Stimulated activated CD8-positive, alpha-beta memory T cell treated with anti-CD3 and anti-CD28 coated beads, Interleukin-4, amount 100 ng/mL, for 24 hours (primary cell): ENCODE measurements around the gene PGBD2.
"Not testable (repeated sequence)": the region's sequence is repeated elsewhere in the genome, so short reads cannot be mapped to it uniquely, and the experiment has no call there.

ENCODE experiments used
- DNase-seq: peaks from one replicate; pipeline ENCODE4 v3.0.0-alpha.2; 2020; ENCODE audit warnings: low read depth

PGBD2 gene

DNA sequence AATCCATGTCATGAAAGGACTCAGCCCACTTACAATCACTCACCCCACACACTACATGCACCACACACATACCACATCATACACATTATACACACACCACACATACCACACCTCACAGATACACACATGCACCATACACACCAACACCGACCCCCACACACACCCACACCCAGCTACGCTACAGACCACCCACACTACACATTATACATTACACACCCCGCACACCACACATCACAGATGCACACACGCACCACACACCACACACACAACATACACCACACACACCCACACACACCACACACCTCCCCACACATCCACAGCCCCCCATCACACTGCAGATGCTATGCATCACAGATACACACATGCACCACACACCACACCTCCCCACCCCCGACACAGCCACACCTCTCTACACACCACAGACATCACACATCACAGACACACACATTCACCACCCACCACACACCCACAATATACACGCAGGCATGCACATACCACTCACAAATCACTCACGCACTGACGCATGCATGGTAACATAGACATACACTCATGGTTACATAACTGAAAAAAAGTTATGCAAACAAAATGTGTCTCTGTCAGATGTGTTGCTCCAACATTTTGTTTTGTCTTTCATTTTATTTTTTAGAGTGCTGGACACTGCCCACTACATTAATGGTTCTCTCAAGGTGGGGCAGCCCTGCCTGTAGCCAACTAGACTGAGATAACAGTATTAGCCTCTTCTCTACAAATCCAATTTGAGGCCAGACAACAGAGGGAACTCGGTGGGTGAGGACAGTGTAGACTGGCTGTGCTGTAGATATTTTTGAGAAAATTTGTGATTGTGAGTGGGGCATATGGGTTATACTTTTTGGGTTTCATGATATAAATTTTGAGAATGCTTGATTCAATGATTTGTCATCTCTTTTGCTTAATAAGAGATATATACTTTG lies 15.2 kb upstream of the PGBD2 start:
- no peak for DNase-seq

DNA sequence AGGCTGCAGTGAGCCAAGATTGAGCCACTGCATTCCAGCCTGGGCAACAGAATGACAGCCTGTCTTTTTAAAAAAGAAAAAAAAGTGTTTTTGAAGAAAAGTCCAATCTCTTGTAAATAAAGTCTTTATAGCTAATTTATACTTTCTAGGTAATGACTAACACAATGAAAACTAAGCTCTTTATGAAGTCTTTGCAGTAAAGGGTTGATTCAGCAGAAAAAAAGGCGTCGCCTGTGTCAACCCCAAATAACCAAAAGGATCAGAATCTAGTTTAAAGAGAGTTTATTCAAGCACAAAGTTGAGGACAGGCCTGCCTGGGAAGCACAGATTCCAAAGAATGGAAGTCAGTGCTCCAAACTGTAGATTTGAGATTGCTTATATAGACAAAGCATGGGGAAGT lies 14.3 kb upstream of the PGBD2 start:
- no peak for DNase-seq

DNA sequence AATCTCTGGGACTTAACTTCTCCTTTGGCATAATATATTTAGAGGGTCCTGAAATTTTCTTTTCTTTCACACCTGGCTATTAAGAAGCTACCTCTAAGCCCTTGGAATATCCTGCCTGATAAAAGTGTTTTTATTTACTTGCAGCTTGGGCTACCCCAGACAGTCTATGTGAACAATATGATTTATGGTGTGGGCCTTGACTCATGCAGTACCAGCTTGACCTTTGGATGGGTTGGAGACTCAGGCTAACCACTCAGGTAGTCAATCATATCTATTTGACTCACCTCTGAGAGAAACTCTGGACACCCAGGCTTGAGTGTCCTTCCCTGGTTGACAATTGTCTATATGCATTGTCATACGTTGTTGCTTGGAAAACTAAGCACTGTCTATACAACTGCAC lies 13.4 kb upstream of the PGBD2 start:
- no peak for DNase-seq

DNA sequence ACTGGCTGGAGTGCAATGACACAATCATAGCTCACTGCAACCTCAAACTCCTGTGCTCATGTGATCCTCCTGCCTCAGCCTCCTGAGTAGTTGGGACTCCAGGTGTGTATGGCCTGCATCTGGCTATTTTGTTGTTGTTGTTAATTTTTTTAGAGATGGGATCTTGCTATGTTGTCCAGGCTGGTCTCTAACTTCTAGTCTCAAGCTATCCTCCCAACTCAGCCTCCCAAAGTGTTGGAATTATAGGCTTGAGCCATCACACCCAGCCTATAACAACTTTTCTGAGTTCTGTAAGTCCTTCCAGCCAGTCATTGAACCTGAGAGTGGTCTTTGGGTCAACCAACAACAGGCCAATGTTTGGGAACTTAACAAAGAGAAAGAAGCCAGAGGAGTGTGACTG lies 11.2 kb upstream of the PGBD2 start:
- DNase-seq, result no peak

DNA sequence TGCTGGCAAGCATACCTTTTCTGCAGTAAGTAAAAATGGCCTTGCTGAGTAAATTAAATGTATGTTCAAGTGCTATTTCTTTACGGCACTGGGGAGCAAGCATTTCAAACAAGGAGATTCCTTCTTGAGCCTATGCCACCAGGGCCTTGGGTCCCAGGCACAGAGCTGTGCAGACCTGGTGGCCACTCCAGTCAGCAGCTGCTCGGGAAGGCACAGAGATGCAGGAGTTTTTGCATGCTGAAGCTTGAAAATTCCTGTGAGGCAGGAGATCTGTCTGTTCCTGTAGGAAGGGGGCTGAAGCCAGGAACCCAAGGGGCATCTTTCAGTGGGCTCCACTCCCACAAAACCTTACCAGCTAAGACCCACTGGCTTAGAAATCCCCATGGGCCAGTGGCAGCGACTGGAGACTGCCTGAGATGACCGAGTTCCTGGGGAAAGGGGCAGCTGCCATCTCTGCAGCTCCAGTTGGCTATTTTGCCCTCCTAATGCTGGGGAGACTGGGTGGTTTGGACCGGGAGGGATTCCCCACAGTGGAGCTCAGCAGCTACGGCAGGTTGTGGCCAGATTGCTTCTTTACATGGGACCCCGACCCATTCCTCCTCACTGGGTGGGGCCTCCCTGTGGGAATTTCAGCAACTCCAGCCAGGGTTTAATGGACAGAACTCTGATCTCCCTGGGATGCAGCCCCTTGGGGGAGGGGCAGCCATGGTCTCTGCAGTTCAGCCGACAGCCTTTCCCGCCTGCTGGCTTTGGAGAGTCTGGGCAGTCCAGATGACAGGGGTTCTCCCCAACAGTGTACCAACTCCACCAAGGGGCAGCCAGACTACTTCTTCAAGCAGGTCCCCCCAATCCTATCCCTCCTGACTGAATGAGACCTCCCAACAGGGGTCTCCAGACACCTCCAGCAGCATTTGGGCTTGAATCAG lies 8.4 kb upstream of the PGBD2 start:
- DNase-seq, result no peak

DNA sequence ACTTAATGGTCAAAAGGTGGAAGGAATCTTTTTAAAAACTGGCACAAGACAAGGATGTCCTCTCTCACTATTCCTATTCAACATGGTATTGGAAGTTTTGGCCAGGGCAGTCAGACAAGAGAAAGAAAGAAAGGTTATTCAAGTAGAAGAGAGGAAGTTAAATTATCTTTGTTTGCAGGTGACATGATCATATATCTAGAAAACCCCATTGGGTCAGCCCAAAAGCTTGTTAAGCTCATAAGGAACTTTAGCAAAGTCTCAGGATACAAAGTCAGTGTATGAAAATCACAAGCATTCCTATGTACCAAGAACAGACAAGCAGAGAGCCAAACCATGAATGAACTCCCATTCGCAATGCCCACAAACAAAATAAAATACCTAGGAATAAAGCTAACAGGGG lies 5.4 kb upstream of the PGBD2 start:
- no peak for DNase-seq

DNA sequence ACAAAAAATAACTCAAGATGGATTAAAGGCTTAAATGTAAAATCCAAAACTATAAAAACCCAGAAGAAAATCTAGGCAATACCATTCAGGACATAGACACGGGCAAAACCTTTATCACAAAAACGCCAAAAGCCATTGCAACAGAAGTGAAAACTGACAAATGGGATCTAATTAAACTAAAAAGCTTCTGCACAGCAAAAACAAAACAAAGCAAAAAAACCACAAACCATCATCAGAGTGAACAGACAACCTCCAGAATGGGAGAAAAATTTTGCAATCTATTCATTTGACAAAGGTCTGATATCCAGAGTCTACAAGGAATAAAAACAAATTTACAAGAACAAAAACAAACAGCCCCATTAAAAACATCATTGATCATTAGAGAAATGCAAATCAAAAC lies 4.5 kb upstream of the PGBD2 start:
- no peak for DNase-seq

DNA sequence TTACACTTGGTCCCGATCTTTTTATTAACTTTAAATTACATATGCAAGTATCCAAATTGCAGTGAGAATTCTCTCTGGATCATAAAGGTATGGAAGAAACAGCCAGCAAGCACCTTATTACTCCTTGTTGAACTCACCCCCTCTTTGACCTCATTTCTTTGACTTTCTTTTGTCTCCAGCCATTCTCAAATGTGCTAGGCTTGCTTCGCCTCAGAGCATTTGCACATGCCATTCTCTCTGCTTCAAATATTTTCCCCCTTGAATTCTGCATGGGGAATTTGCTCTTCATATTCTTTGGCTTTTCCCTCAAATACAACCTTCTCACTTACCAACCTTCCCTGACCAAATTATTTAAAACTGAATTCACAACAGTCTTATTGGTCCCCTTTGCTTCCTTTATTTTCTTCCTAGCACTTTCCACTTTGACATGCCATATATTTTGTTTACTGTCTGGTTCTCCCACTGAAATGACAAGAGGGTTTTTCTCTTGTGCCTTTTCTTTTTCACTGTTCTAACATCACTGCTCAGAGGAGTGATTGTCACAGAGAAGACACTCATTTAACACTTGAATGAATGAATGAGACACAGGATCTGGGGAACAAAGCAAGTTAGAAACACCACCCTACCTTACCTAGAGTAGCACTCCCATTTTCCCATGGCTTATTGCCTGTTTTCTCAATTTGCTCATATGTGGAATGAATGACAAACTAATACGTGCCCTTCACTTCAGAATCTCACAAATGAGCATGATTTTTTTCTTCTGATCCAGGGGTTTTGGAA lies 1.4 kb upstream of the PGBD2 start:
- DNase-seq, result no peak

DNA sequence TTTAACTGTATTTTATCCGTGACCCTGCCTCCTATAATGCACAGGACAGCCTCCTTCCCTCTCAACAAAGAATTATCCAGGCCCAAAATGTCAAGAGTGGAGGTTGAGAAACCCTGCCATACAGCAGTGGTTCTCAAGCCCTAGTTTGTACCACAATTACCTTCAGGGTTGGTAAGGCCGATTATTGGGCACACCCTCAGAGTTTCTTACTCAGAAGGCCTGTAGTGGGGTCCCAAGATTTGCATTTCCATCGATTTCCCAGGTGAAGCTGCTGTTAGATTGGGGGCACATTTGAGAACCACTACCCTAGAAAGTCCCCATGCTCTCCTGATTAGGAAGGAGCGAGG lies 400 bp upstream of the PGBD2 start:
- no peak for DNase-seq

DNA sequence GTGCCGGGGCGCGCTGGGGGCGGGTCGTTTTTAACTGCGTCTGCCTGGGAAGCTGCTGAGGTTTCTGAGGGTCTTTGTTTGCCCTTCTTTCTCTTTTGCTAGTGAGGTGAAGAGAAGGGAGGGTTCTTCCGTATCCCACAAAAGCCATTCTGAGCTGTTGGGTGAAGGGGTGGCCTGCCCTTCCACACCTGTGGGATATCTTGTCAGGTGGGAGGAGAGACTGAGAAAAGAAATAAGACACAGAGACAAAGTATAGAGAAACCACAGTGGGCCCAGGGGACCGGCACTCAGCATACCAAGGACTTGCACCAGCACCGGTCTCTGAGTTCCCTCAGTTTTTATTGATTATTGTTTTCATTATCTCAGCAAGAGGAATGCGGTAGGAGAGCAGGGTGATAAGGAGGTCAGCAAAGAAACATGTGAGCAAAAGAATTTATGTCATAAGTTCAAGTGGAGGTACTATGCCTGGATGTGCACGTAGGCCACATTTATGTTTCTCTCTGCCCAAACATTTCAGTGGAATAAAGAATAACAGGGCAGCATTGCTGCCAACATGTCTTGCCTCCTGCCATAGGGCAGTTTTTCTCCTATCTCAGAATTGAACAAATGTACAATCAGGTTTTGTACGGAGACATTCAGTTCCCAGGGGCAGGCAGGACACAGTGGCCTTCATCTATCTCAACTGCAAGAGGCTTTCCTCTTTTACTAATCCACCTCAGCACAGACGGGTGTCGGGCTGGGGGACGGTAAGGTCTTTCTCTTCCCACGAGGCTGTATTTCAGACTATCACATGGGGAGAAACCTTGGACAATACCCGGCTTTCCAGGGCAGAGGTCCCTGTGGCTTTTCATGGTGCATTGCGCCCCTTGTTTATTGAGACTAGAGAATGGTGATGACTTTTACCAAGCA lies 972 bp downstream of the PGBD2 start:
- DNase-seq, result no peak

DNA sequence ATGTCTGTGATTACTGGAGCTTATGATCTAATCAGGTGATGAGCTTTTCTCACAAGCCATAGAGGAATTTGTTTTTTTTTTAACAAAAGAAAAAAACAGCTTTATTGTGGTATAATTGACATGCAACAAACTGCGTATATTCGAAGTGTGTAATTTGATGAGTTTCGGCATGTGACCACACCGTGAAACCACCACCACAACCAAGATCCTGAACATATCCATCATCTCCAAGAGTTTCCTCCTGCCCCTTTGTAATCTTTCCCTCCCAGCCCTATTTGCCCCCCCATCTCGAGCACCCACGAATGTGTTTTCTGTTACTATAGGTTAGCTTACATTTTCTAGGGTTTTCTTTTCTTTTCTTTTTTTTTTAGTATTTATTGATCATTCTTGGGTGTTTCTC lies 4.7 kb downstream of the PGBD2 start:
- DNase-seq, result no peak

DNA sequence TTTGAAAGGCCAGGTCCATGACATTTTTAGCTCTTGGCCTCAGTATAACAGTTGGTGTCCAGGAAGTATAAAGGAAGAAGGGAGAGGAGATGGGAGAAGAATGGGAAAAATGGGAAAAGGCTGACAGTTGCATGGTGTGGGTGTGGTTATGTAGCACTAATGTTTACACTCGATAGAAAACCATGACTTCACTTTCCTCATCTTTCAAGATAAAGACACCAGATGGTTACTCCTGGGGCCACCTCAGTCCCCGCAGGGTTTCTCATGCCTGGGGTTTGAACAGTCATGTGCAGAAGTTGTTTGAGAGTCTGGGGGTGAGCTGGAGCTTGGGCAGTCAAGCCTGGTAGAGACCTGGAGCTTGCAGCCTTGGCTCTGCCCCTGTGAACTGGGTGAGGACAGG lies 7.9 kb downstream of the PGBD2 start:
- no peak for DNase-seq

DNA sequence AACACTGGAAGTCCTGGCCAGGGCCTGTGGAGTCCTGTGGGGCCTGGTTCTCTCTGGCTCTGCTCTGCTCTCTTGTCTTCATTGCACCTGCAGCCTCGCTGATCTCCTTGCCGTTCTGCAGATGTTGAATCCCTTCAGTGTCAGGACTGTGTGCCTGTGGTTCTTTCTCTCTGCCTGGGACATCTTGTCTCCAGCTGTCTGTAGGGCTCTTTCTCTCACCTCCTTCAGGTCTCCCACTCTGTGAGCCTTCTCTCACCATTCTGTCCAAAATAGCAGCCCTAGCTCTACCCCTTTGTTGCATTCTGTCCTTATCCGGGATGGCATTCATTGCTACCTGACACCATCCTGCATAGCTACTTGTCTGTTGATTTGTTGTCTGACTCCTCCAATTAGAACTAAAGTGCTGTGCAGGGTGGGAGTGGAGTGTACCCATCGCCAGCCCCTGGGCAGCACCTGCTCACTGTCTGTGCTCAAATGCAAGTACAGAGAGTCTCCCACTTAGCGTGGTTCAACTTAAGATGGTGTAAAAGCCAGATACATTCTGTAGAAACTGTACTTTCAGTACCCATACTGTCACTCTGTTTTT lies 8.9 kb downstream of the PGBD2 start:
- no peak for DNase-seq

DNA sequence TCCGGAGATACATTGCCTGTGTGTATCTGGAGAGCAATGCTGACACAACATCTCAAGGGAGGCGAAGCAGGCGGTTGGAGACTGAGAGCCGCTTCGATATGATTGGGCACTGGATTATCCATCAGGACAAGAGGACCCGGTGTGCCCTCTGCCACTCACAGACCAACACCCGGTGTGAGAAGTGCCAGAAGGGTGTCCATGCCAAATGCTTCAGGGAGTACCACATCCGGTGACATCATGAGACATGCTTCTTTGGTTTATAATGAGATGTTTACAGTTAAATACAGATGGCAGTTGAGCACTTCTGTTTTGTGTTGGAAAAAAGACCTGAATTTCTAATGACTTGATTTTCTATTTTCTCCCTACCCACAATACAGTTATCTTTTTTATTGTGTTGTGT lies 12.1 kb downstream of the PGBD2 start:
- DNase-seq, result no peak

DNA sequence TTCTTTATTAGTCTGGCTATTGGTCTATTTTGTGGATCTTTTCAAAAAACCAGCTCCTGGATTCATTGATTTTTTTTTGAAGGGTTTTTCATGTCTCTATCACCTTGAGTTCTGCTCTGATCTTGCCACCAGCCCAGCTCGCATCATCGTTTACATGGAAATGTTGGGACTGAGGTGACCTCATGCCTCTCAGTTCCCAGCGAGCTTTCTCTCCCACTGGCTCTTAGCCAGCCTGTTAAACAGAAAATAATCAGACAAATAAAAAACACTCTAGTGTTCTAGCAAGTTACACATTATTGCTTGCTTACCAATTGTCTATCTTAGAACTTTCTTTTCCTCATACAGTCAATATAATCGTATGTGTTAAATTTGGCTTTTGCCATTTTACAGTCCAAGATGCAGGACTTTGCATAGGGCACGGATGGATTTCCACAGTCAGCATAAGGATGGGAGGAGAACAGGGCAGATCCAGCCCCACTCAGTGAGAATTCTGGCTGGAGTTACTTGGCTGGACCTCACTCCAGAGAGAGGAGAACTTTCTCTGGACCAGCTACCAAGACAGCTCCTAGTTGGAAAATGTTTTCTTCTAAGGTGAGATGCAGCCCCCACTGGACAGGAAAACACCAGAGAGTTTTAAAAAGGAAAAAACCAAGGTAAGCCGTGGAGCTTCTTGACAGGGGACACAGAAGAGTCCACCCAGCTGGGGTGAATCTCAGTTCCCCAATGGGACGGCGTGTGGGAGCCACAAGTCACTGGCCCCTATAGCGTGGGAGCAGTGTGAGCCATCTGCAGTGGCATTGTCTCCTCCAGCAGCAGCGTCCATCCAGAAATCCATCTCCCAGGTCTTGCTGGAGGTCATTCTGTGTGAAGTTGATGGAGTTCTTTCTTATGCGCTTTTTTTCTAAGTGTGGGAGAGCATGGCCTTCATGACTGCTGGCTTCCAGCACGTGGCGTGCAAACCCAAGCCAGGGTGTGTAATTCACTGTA lies 17.6 kb downstream of the PGBD2 start:
- DNase-seq, result no peak

DNA sequence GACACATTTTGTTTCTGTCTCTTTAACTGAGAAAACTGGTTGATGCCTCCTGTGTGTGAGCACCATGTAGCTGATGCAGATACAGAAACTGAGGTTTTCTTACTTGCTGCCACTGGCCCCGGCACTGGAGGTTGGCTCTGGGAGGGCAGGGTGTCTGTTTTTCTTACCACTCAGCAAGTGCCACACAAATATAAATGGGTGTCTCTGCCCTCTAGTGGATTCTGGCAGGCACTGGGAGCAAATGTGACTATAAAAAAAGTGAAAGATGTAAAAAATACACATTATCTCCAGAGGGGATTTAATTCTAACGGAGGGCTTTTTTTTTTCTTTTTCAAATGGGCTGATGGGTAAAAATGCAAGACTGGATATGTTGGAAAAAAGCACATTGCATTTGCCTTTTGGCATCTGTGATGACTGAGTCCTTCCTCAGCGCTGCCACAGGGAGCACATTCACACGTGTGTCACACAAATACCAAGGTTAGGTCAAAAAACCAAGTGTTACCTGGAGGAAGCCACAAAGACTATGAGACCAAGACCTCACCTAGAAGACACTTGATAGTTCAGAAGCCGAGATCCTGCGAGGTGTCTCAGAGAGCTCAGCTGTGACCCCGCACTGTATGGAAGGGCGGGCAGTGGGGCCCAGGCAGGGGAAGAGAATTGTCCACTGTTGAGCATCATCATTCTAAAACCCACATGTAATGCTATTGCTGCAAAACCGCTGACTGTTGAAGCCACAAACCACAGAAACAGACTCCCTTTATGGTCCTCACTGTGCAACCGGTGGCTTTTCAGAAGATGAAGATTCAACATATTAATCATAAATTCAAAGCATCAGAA lies 18.9 kb downstream of the PGBD2 start:
- no peak for DNase-seq

DNA sequence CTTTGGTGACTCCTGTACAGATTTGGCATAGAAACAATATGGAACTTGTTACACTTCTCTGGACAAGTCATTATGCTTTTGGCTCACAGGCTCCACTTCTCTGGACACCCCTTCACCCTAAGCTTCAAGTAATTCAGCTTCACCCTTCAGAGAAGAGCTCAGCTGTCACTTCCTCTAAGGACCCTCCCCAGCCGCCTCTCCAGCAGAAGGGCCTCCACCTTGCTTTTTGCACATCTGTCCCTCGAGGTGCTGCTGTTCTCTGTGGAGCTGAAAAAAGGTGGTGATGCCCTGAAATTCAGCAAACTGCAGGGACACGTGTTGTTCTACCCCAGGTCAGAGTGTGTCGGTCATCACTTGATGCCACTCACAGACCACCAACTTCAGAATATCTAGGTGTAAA lies 19.8 kb downstream of the PGBD2 start:
- not testable (repeated sequence) for DNase-seq

DNA sequence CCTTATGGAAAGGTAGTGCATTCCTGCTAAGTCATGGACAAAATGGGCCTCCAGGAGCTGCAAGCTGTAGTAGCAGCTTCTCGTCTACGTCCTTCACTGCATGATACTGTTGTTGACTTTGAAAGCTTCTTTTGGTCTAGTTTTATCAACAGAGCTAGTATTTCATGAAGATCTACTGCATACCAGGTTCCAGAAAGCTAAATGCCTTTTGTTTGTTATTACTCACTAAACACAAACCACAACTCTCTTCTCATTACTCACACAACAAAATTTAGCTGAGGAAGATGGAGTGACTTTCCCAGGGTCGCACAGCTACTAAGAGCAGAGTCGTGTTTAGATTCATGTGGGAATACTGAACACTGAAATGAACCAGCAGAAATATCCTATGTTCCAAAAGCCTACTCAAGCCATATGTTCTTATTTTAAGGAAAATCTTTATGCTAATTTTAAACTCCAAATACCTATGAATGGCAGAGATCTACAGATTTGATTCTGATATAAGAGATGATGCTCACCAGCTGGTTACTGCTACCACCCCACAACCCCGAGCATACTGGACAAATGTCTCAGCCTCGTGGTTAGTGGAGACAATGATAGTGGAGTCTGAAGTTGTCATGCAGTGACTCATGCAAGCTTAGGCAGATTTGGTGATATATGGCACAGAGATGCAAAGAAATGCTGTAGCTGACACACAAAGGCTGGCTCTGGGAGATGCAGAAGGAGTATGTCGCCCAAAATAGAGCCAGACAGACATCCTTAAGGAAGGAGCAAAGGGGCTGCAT lies 20.6 kb downstream of the PGBD2 start:
- no peak for DNase-seq
